HL-60 (cell line): ENCODE results near the gene SALL1.

Experiments
- DNase-seq, 2 experiments: peaks; one replicate each; pipeline ENCODE4 v3.0.0-alpha.2; 2010 to 2020; ENCODE audit warnings: low read depth in 1 of 2, low spot score in 1 of 2
- H3K27ac ChIP-seq: fragments of 250-450 bp; sonication (Bioruptor Pico); replicated peaks from 2 replicates; pipeline ENCODE4 v1.5.1; 2020; ENCODE audit warnings: mild to moderate bottlenecking, moderate library complexity
- H3K27me3 ChIP-seq: fragments of 250-450 bp; sonication (Bioruptor Pico); 2 replicates; pipeline ENCODE4 v1.5.1; 2021; ENCODE audit warnings: mild to moderate bottlenecking, moderate library complexity; ENCODE audit not compliant: insufficient read depth, poor library complexity, severe bottlenecking
- H3K4me3 ChIP-seq: replicated peaks from 2 replicates; pipeline ENCODE4 v1.5.1; 2011; ENCODE audit warnings: mild to moderate bottlenecking, control low read depth, low read length; ENCODE audit not compliant: insufficient read depth
- CTCF ChIP-seq: IDR thresholded peaks from one replicate; pipeline ENCODE4 v1.5.1; 2011; ENCODE audit warnings: low read length, control low read depth, inconsistent platforms; ENCODE audit not compliant: insufficient read depth
- GABPA ChIP-seq: IDR thresholded peaks from 2 replicates; pipeline ENCODE4 v1.6.1; 2012; ENCODE audit warnings: low read depth
- POLR2AphosphoS5 ChIP-seq: IDR thresholded peaks from 2 replicates; pipeline ENCODE4 v1.6.1; 2012; ENCODE audit warnings: low read depth
- REST ChIP-seq: IDR thresholded peaks from 2 replicates; pipeline ENCODE4 v1.6.1; 2012; ENCODE audit warnings: low read depth; ENCODE audit not compliant: insufficient replicate concordance
- SPI1 ChIP-seq: IDR thresholded peaks from 2 replicates; pipeline ENCODE4 v1.6.1; 2012; ENCODE audit warnings: low read depth, mild to moderate bottlenecking, borderline replicate concordance

SALL1 gene

GRCh38 chr16:51113236-51114125 is 37.6 kb downstream of the SALL1 start:
- H3K4me3 ChIP-seq: no peak overlapping the region
- H3K27me3 ChIP-seq: peaks cover 25% of the 10 kb centered on the region
- no peak for DNase-seq
- TF ChIP-seq GABPA: no peak
- no peak for TF ChIP-seq CTCF
- no peak for TF ChIP-seq SPI1
- TF ChIP-seq REST: no peak
- TF ChIP-seq POLR2AphosphoS5: no peak
- H3K27ac ChIP-seq: no peak overlapping the region

- Histone ChIP-seq H3K27me3 (peaks cover 25% of the 10 kb centered on the region), H3K27ac (no peak overlapping the region), H3K4me3 (no peak overlapping the region)
- no peak for DNase-seq
- no peak for TF ChIP-seq SPI1
- no peak for TF ChIP-seq GABPA
- TF ChIP-seq REST: no peak
- TF ChIP-seq CTCF: no peak
- TF ChIP-seq POLR2AphosphoS5: no peak
These were observed 38.7 kb downstream of the SALL1 start for GRCh38 chr16:51112323-51112722.

- Histone ChIP-seq H3K4me3 (no peak overlapping the region), H3K27ac (no peak overlapping the region), H3K27me3 (peaks cover 25% of the 10 kb centered on the region)
- DNase-seq: no peak
- no peak for TF ChIP-seq REST
- no peak for TF ChIP-seq CTCF
- TF ChIP-seq GABPA: no peak
- TF ChIP-seq POLR2AphosphoS5: no peak
- TF ChIP-seq SPI1: no peak
These were observed 39.3 kb downstream of the SALL1 start for GRCh38 chr16:51111759-51112158.
